Liver (tissue), 9 donors: ENCODE data around the gene NOL9. TPM values are rescaled to one million over a fixed set of nuclear protein-coding genes. Genes with fewer than 3 reads are reported as not detected.

ENCODE experiments used
- DNase-seq: peaks from one replicate; pipeline ENCODE4 v3.0.0-alpha.2; 2017; ENCODE audit warnings: low spot score
- H3K27ac ChIP-seq, 2 donors: one replicate each; pipeline ENCODE4 v1.7.0; 2013; ENCODE audit warnings: inconsistent platforms in 2 of 2, low read length in 2 of 2, control low read depth in 1 of 2, low read depth in 1 of 2, mild to moderate bottlenecking in 1 of 2
- H3K27me3 ChIP-seq, 4 donors: one replicate each; pipeline versions ENCODE4 v1.6.1 to v1.7.0; 2013; ENCODE audit warnings: low read length in 3 of 4, inconsistent platforms in 1 of 4, mild to moderate bottlenecking in 1 of 4, moderate library complexity in 1 of 4; ENCODE audit not compliant: control insufficient read depth in 4 of 4, insufficient read depth in 4 of 4
- H3K36me3 ChIP-seq, 4 donors: one replicate each; pipeline versions ENCODE4 v1.6.1 to v1.7.0; 2013; ENCODE audit warnings: low read length in 3 of 4, mild to moderate bottlenecking in 3 of 4, low read depth in 1 of 4, moderate library complexity in 1 of 4; ENCODE audit not compliant: control insufficient read depth in 4 of 4, insufficient read depth in 3 of 4
- H3K4me1 ChIP-seq, 4 donors: one replicate each; pipeline versions ENCODE4 v1.6.1 to v1.7.0; 2013; ENCODE audit warnings: low read length in 3 of 4, mild to moderate bottlenecking in 3 of 4, moderate library complexity in 1 of 4; ENCODE audit not compliant: control insufficient read depth in 4 of 4, insufficient read depth in 4 of 4
- H3K4me3 ChIP-seq, 3 donors: one replicate each; pipeline versions ENCODE4 v1.6.1 to v1.7.0; 2013; ENCODE audit warnings: low read length in 3 of 3, control low read depth in 1 of 3, low read depth in 1 of 3, mild to moderate bottlenecking in 1 of 3
- H3K9ac ChIP-seq, 2 donors: one replicate each; pipeline ENCODE4 v1.7.0; 2013; ENCODE audit warnings: low read length in 2 of 2, mild to moderate bottlenecking in 2 of 2, moderate library complexity in 2 of 2, control low read depth in 1 of 2, low read depth in 1 of 2
- H3K9me3 ChIP-seq, 4 donors: one replicate each; pipeline versions ENCODE4 v1.6.1 to v1.7.0; 2013; ENCODE audit warnings: low read length in 3 of 4; ENCODE audit not compliant: control insufficient read depth in 4 of 4
- EGR1 ChIP-seq, 2 donors: IDR thresholded peaks; 2 replicates each; pipeline ENCODE4 v1.6.1; 2016 to 2018; ENCODE audit warnings: antibody characterized with exemption in 2 of 2, low read depth in 2 of 2
- FOXA1 ChIP-seq: IDR thresholded peaks from 2 replicates; pipeline ENCODE4 v1.6.1; 2016; ENCODE audit warnings: antibody characterized with exemption
- FOXA2 ChIP-seq: IDR thresholded peaks from 2 replicates; pipeline ENCODE4 v1.6.1; 2016; ENCODE audit warnings: antibody characterized with exemption
- HNF4A ChIP-seq, 2 donors: conservative IDR thresholded peaks; 2 replicates each; pipeline ENCODE4 v1.6.1; 2016; ENCODE audit warnings: antibody characterized with exemption in 2 of 2, mild to moderate bottlenecking in 2 of 2
- HNF4G ChIP-seq: IDR thresholded peaks from 2 replicates; pipeline ENCODE4 v1.6.1; 2016; ENCODE audit warnings: antibody characterized with exemption
- MAX ChIP-seq: IDR thresholded peaks from 2 replicates; pipeline ENCODE4 v1.6.1; 2016; ENCODE audit warnings: antibody characterized with exemption
- NR2F2 ChIP-seq: IDR thresholded peaks from 2 replicates; pipeline ENCODE4 v1.6.1; 2016; ENCODE audit warnings: antibody characterized with exemption
- RAD21 ChIP-seq, 2 donors: IDR thresholded peaks; 2 replicates each; pipeline ENCODE4 v1.6.1; 2016; ENCODE audit warnings: antibody characterized with exemption in 2 of 2, mild to moderate bottlenecking in 2 of 2
- REST ChIP-seq: IDR thresholded peaks from 2 replicates; pipeline ENCODE4 v1.6.1; 2016; ENCODE audit warnings: antibody characterized with exemption, mild to moderate bottlenecking
- SP1 ChIP-seq: IDR thresholded peaks from 2 replicates; pipeline ENCODE4 v1.6.1; 2018; ENCODE audit warnings: antibody characterized with exemption, mild to moderate bottlenecking
- TAF1 ChIP-seq: conservative IDR thresholded peaks from 2 replicates; pipeline ENCODE4 v1.6.1; 2016; ENCODE audit warnings: antibody characterized with exemption, mild to moderate bottlenecking
- YY1 ChIP-seq: IDR thresholded peaks from 2 replicates; pipeline ENCODE4 v1.6.1; 2016; ENCODE audit warnings: antibody characterized with exemption, mild to moderate bottlenecking
- WGBS: extraction: QIAGEN DNeasy Blood & Tissue Kit; methylation state at CpG from one replicate; pipeline ENCODE4 v1.1.7; 2013; 5-methylcytosine and 5-hydroxymethylcytosine counted together
- polyA plus RNA-seq, 2 donors: library from polyadenylated mRNA; stranded (reverse) in 1 of 2; unstranded in 1 of 2; fragments of 200-250 nt in 1 of 2; fragments of >200 nt in 1 of 2; fragmentation: Nextera tagmentation in 1 of 2; extraction: Ambion mirVana in 1 of 2; gene quantifications; one replicate each; pipeline versions ENCODE4 v1.2.1 to v1.2.3, GENCODE V29; 2013 to 2015
- total RNA-seq, 2 donors: library from RNA; depleted of rRNA; stranded (reverse); fragments of >200 nt; gene quantifications; one replicate each; pipeline ENCODE4 v1.2.3, GENCODE V29; 2014
- TF ChIP-seq, protein P1 (sequence below): IDR thresholded peaks from 2 replicates; pipeline ENCODE4 v1.6.1; 2016; ENCODE audit warnings: antibody characterized with exemption
- TF ChIP-seq, protein P2 (sequence below): fragments of 150-350 bp; IDR thresholded peaks from 2 replicates; pipeline ENCODE4 v1.5.1; 2017; ENCODE audit warnings: improper control_type of control experiment, low read depth, low read length; ENCODE audit not compliant: missing input control
- donor health status: healthy.
- donor health status: healthy.
- donor health status: healthy.
- donor health status: healthy.
- donor health status: healthy.

Gene NOL9
- total and polyA plus RNA-seq, 4 donors, result 2.1 to 15.1 (median 9.4) TPM

- no peak overlapping the region for H3K27ac ChIP-seq
- no peak overlapping the region for H3K4me3 ChIP-seq
- H3K36me3 ChIP-seq, result no peaks in the 10 kb centered on the region
- H3K27me3 ChIP-seq, result no peaks in the 10 kb centered on the region
- H3K9ac ChIP-seq, result no peak overlapping the region
- WGBS, result 90% methylated on average over 24 of the region's 24 CpGs
- H3K4me1 ChIP-seq, result peaks cover 0 to 12% (median 1%) of the 10 kb centered on the region in 4 donors
- no peak for TF ChIP-seq REST
- TF ChIP-seq RAD21 (IDR thresholded peaks at IDR 0.05), result no peak
- TF ChIP-seq TAF1, result no peak
- no peak for TF ChIP-seq HNF4G
- no peak for TF ChIP-seq HNF4A (conservative IDR thresholded peaks at IDR 0.05)
- no peak for TF ChIP-seq NR2F2
- TF ChIP-seq, protein P1, sequence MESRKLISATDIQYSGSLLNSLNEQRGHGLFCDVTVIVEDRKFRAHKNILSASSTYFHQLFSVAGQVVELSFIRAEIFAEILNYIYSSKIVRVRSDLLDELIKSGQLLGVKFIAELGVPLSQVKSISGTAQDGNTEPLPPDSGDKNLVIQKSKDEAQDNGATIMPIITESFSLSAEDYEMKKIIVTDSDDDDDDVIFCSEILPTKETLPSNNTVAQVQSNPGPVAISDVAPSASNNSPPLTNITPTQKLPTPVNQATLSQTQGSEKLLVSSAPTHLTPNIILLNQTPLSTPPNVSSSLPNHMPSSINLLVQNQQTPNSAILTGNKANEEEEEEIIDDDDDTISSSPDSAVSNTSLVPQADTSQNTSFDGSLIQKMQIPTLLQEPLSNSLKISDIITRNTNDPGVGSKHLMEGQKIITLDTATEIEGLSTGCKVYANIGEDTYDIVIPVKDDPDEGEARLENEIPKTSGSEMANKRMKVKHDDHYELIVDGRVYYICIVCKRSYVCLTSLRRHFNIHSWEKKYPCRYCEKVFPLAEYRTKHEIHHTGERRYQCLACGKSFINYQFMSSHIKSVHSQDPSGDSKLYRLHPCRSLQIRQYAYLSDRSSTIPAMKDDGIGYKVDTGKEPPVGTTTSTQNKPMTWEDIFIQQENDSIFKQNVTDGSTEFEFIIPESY, result no peak
- TF ChIP-seq, protein P2, sequence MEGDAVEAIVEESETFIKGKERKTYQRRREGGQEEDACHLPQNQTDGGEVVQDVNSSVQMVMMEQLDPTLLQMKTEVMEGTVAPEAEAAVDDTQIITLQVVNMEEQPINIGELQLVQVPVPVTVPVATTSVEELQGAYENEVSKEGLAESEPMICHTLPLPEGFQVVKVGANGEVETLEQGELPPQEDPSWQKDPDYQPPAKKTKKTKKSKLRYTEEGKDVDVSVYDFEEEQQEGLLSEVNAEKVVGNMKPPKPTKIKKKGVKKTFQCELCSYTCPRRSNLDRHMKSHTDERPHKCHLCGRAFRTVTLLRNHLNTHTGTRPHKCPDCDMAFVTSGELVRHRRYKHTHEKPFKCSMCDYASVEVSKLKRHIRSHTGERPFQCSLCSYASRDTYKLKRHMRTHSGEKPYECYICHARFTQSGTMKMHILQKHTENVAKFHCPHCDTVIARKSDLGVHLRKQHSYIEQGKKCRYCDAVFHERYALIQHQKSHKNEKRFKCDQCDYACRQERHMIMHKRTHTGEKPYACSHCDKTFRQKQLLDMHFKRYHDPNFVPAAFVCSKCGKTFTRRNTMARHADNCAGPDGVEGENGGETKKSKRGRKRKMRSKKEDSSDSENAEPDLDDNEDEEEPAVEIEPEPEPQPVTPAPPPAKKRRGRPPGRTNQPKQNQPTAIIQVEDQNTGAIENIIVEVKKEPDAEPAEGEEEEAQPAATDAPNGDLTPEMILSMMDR, result no peak
- no peak for TF ChIP-seq YY1
- TF ChIP-seq MAX, result no peak
- no peak for TF ChIP-seq FOXA1
- no peak for DNase-seq
- no peaks in the 10 kb centered on the region for H3K9me3 ChIP-seq
These were observed 77.1 kb downstream of the NOL9 start for GRCh38 chr1:6477039-6477820.

DNA sequence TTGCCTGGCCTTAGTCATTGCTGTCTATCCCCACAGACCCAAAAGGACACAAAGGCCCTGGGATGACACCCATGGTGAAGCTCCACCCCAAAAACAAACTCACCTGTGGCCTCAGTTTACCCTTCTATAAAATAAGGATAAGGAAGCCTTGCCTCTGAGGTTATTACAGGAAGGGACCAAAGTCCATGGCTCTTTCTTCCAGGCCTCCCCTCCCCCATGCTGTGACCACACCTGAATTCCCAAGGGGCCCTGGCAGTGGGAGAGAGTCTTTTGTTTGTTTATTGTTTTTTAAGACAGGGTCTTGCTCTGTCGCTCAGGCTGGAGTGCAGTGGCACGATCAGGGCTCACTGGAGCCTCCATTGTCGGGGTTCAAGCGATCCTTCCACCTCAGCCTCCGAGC, 77.8 kb downstream of the NOL9 start:
- Histone ChIP-seq H3K9me3 (no peaks in the 10 kb centered on the region), H3K27me3 (no peaks in the 10 kb centered on the region), H3K36me3 (no peaks in the 10 kb centered on the region), H3K27ac (no peak overlapping the region), H3K9ac (no peak overlapping the region), H3K4me3 (no peak overlapping the region), H3K4me1 (peaks cover 3 to 17% (median 7%) of the 10 kb centered on the region in 4 donors)
- DNase-seq, result no peak
- no peak for TF ChIP-seq EGR1 (IDR thresholded peaks at IDR 0.05; ENCODE audit: low read depth in 2 of 2)
- no peak for TF ChIP-seq TAF1
- no peak for TF ChIP-seq FOXA2
- TF ChIP-seq SP1, result no peak
- WGBS, result 90% methylated on average over 5 of the region's 5 CpGs
